GM23338 (cell line): ENCODE results near the gene BYSL. TPM values are rescaled to one million over a fixed set of nuclear protein-coding genes. Genes with fewer than 3 reads are reported as not detected.

Experiments used
- CTCF ChIP-seq, 2 experiments: fragments of 200-600 bp in 1 of 2; sonication (generic) in 1 of 2; conservative IDR thresholded peaks; 2 replicates each; pipeline versions ENCODE4 v1.5.1 to v1.6.1; 2016 to 2017; ENCODE audit warnings: antibody characterized with exemption in 2 of 2, low read depth in 2 of 2, mild to moderate bottlenecking in 2 of 2, moderate library complexity in 1 of 2
- EZH2 ChIP-seq: fragments of 200-600 bp; sonication (generic); IDR thresholded peaks from one replicate; pipeline ENCODE4 v1.8.0; 2017; ENCODE audit warnings: antibody characterized with exemption, mild to moderate bottlenecking, low read depth; ENCODE audit not compliant: unreplicated experiment
- EZH2phosphoT487 ChIP-seq: fragments of 200-600 bp; sonication (generic); IDR thresholded peaks from one replicate; pipeline ENCODE4 v1.8.1; 2018; ENCODE audit warnings: antibody characterized with exemption; ENCODE audit not compliant: unreplicated experiment
- JUNB ChIP-seq: IDR thresholded peaks from one replicate; pipeline ENCODE4 v1.6.1; 2016; ENCODE audit warnings: antibody characterized with exemption; ENCODE audit not compliant: unreplicated experiment
- STAT1 ChIP-seq: IDR thresholded peaks from one replicate; pipeline ENCODE4 v1.6.1; 2016; ENCODE audit warnings: antibody characterized with exemption; ENCODE audit not compliant: unreplicated experiment
- ZNF114 ChIP-seq: fragments of 250-450 bp; sonication (Bioruptor Pico); IDR thresholded peaks from 2 replicates; pipeline ENCODE4 v1.5.0; 2020; ENCODE audit warnings: mild to moderate bottlenecking, moderate library complexity
- polyA plus RNA-seq: library from polyadenylated mRNA; unstranded; fragments of >200 nt; fragmentation: Nextera tagmentation; extraction: Ambion mirVana; gene quantifications from 2 replicates; pipeline ENCODE4 v1.2.1, GENCODE V29; 2016
- total RNA-seq: library from RNA; depleted of rRNA; stranded (reverse); fragments of >200 nt; shearing (Covaris generic); gene quantifications from 2 replicates; pipeline ENCODE4 v1.2.3, GENCODE V29; 2014
- TF ChIP-seq, protein P1 (sequence below): fragments of 250-450 bp; sonication (Bioruptor Pico); IDR thresholded peaks from 2 replicates; pipeline ENCODE4 v1.5.0; 2020; ENCODE audit warnings: mild to moderate bottlenecking, moderate library complexity
- TF ChIP-seq, protein P2 (sequence below): IDR thresholded peaks from 2 replicates; pipeline ENCODE4 v1.6.1; 2016; ENCODE audit warnings: antibody characterized with exemption

The BYSL gene
- total and polyA plus RNA-seq, 2 experiments from 2014 or later = 33.7 to 35.3 TPM

- TF ChIP-seq, protein P1, sequence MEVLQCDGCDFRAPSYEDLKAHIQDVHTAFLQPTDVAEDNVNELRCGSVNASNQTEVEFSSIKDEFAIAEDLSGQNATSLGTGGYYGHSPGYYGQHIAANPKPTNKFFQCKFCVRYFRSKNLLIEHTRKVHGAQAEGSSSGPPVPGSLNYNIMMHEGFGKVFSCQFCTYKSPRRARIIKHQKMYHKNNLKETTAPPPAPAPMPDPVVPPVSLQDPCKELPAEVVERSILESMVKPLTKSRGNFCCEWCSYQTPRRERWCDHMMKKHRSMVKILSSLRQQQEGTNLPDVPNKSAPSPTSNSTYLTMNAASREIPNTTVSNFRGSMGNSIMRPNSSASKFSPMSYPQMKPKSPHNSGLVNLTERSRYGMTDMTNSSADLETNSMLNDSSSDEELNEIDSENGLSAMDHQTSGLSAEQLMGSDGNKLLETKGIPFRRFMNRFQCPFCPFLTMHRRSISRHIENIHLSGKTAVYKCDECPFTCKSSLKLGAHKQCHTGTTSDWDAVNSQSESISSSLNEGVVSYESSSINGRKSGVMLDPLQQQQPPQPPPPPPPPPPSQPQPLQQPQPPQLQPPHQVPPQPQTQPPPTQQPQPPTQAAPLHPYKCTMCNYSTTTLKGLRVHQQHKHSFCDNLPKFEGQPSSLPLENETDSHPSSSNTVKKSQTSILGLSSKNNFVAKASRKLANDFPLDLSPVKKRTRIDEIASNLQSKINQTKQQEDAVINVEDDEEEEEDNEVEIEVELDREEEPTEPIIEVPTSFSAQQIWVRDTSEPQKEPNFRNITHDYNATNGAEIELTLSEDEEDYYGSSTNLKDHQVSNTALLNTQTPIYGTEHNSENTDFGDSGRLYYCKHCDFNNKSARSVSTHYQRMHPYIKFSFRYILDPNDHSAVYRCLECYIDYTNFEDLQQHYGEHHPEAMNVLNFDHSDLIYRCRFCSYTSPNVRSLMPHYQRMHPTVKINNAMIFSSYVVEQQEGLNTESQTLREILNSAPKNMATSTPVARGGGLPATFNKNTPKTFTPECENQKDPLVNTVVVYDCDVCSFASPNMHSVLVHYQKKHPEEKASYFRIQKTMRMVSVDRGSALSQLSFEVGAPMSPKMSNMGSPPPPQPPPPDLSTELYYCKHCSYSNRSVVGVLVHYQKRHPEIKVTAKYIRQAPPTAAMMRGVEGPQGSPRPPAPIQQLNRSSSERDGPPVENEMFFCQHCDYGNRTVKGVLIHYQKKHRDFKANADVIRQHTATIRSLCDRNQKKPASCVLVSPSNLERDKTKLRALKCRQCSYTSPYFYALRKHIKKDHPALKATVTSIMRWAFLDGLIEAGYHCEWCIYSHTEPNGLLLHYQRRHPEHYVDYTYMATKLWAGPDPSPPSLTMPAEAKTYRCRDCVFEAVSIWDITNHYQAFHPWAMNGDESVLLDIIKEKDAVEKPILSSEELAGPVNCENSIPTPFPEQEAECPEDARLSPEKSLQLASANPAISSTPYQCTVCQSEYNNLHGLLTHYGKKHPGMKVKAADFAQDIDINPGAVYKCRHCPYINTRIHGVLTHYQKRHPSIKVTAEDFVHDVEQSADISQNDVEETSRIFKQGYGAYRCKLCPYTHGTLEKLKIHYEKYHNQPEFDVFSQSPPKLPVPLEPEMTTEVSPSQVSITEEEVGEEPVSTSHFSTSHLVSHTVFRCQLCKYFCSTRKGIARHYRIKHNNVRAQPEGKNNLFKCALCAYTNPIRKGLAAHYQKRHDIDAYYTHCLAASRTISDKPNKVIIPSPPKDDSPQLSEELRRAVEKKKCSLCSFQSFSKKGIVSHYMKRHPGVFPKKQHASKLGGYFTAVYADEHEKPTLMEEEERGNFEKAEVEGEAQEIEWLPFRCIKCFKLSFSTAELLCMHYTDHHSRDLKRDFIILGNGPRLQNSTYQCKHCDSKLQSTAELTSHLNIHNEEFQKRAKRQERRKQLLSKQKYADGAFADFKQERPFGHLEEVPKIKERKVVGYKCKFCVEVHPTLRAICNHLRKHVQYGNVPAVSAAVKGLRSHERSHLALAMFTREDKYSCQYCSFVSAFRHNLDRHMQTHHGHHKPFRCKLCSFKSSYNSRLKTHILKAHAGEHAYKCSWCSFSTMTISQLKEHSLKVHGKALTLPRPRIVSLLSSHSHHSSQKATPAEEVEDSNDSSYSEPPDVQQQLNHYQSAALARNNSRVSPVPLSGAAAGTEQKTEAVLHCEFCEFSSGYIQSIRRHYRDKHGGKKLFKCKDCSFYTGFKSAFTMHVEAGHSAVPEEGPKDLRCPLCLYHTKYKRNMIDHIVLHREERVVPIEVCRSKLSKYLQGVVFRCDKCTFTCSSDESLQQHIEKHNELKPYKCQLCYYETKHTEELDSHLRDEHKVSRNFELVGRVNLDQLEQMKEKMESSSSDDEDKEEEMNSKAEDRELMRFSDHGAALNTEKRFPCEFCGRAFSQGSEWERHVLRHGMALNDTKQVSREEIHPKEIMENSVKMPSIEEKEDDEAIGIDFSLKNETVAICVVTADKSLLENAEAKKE = no peak
- TF ChIP-seq STAT1 (no peak), EZH2 (no peak), JUNB (no peak), EZH2phosphoT487 (no peak), ZNF114 (CRISPR knock-in tag) (no peak), CTCF (conservative IDR thresholded peaks at IDR 0.05; ENCODE audit: low read depth in 2 of 2) (no peak)
- TF ChIP-seq, protein P2, sequence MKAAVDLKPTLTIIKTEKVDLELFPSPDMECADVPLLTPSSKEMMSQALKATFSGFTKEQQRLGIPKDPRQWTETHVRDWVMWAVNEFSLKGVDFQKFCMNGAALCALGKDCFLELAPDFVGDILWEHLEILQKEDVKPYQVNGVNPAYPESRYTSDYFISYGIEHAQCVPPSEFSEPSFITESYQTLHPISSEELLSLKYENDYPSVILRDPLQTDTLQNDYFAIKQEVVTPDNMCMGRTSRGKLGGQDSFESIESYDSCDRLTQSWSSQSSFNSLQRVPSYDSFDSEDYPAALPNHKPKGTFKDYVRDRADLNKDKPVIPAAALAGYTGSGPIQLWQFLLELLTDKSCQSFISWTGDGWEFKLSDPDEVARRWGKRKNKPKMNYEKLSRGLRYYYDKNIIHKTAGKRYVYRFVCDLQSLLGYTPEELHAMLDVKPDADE = no peak
Measured at GRCh38 chr6:41970436-41970846, 49.1 kb downstream of the BYSL start (continued).
